22Rv1 (cell line): ENCODE measurements around the gene NPPC.

ENCODE experiments used
- H3K27ac ChIP-seq: fragments of 450-650 bp; 2 replicates; pipeline ENCODE4 v1.5.1; 2017
- ZFX ChIP-seq: fragments of 450-650 bp; IDR thresholded peaks from 2 replicates; pipeline ENCODE4 v1.6.1; 2017; ENCODE audit warnings: antibody characterized with exemption, borderline replicate concordance
- TF ChIP-seq, protein P1 (sequence below): fragments of 450-650 bp; IDR thresholded peaks from 2 replicates; pipeline ENCODE4 v1.5.1; 2017; ENCODE audit warnings: mild to moderate bottlenecking

Gene NPPC

DNA sequence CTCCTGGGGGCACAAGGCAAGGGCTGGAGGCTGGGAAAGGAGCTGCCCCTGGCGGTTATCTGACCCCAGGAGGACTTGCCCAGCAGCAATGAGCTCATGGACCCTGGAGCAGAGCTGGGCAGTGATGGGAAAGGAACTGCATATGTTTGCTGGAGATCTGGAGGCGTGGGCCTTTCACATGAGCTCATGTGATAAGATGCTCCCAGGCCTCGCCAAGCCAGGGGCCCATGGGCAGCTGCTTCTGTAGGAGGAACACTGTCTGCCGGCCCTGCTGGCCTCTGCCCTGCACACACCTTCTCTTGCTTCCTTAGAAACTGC, 9.0 kb upstream of the NPPC start:
- H3K27ac ChIP-seq = no peak overlapping the region
- no peak for TF ChIP-seq ZFX
- TF ChIP-seq, protein P1, sequence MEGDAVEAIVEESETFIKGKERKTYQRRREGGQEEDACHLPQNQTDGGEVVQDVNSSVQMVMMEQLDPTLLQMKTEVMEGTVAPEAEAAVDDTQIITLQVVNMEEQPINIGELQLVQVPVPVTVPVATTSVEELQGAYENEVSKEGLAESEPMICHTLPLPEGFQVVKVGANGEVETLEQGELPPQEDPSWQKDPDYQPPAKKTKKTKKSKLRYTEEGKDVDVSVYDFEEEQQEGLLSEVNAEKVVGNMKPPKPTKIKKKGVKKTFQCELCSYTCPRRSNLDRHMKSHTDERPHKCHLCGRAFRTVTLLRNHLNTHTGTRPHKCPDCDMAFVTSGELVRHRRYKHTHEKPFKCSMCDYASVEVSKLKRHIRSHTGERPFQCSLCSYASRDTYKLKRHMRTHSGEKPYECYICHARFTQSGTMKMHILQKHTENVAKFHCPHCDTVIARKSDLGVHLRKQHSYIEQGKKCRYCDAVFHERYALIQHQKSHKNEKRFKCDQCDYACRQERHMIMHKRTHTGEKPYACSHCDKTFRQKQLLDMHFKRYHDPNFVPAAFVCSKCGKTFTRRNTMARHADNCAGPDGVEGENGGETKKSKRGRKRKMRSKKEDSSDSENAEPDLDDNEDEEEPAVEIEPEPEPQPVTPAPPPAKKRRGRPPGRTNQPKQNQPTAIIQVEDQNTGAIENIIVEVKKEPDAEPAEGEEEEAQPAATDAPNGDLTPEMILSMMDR = no peak

DNA sequence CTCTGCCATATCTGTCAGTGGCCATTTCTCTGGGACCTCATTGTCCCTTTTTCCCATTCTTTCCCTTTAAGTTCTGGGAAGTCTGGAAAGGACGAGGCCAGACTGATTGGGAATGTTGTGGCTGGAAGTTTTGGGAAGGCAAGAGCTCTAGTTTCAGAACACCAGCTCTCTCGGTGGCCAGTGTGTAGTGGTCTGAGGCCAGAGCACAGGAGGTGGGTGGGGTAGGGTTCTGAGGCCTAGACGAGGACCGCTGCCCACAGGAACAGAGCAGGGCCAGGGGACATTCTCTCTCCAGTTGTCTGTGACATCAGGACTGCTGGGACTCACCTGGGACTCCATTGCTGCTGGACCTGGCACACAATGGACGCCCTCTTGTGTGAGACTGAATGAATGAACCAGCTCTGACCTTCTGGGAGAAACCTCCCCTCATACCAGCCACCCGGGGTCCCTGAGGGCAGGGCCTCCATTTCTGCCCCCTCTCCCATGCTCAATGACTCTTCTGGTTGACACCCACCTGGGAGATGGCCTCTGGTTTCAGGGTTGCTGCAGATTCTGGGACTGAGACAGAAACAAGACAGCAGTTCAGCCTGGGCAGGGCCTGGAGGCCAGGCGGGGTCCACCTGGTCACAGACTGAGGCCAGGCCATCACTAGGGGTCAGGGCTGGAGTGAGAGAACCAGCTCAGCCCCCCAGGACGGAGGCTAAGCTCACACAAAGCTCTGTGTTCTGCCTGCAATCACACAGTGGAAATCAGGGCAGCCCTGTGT, 8.4 kb upstream of the NPPC start:
- H3K27ac ChIP-seq = no peak overlapping the region
- no peak for TF ChIP-seq ZFX
- TF ChIP-seq, protein P1 = no peak

DNA sequence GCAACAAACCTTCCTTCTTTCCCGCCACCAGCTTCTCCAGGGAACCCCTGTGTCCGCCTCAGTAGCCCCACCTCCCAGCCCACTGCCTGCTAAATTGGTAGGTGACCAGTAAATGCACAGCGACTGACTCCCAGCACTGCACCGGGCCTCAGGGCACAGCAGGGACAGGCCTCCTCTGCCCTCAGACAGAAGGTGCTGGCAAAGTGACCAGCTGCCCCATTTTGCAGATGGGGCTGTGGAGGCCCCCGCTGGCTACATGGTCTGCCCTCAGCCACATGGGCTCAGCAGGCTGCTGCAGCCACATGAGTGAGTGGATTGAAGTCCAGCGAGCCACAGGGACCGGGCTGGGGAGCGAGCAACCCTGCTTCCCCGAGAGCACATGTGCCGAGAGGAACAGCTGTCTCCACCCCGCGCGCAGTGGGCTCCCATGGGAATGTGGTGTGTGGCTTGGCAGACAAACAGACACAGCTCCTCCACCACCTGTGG, 7.8 kb upstream of the NPPC start:
- no peak for TF ChIP-seq ZFX
- TF ChIP-seq, protein P1 = no peak
- H3K27ac ChIP-seq = no peak overlapping the region

DNA sequence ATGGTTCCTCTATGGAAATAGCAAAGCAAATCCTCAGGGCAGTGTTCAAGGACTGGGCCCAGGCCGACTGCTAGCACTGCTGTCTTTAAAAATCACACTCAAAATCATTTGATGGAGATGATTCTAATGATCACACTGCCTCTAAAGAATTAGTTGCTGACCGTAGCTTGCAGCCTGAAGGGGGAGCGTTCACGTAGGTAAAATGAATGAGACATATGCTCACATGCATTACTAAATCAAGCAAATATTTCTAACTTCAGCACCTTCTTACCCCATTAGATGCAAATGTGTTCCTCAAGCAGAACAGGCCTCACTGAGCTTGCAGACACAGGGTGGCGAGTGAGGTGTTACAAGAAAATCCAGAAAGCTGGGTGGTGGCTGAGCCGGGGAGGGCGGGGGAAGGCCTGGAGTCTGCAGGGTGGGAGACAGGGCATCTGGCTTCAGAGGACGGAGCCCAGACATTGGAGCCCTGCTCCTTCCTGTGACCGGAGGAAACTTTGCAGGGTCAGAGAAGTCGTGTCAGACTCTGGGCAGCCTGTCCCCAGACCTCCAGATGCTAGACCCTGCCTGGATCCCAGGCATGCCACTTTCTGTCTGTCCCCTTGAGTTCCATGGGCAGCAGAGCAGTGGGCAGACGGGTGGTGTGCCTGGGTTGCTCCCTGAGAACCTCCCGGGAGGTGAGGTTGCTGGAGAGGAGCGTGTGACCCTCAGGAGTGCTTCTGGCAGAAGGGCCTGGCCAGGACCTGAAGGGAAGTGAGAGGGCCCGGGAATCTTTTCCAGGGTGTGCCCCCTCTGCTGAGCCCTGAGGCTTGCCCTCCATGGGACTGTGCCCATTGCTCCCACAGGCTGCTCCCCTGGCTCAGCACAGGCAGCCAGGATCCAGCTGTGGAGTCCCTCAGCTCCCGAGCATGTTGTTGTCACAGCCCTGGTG, 7.1 kb upstream of the NPPC start:
- no peak for TF ChIP-seq ZFX
- TF ChIP-seq, protein P1 = no peak
- H3K27ac ChIP-seq = no peak overlapping the region

DNA sequence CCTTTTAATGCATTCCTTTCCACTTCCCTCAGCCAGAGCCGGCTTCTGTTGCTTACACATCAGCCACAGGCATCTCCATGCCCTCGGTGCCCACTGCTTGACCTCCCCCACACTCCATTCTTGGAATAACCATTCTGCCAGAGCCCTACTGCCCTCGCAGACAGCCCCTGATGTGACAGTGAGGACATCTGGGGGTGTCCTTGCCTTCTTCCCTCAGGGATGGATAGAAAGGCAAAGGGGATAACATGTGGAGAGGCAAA, 6.4 kb upstream of the NPPC start:
- no peak overlapping the region for H3K27ac ChIP-seq
- TF ChIP-seq, protein P1 = no peak
- TF ChIP-seq ZFX = no peak

DNA sequence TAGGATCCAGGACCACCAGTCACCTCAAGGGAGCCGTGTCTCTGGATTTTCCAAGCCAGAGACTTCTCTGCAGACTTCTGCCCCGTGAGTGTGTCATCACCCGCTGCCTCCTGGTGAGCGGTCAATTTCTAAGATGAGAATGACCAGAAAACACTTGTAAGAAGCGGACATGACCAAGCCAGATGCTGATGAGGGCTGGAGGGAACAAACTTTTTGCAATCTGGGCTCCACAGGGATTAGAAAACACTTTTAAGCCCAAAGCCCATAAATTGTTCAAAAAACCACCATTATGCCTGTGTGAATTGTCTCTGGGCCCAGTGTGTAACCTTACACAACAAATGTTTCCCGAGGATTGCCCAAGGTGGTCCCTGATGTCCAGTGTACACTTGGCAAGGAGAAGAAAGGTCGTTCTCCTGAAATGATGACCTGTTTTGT, 5.3 kb upstream of the NPPC start:
- TF ChIP-seq, protein P1 = no peak
- TF ChIP-seq ZFX = no peak
- H3K27ac ChIP-seq = no peak overlapping the region

DNA sequence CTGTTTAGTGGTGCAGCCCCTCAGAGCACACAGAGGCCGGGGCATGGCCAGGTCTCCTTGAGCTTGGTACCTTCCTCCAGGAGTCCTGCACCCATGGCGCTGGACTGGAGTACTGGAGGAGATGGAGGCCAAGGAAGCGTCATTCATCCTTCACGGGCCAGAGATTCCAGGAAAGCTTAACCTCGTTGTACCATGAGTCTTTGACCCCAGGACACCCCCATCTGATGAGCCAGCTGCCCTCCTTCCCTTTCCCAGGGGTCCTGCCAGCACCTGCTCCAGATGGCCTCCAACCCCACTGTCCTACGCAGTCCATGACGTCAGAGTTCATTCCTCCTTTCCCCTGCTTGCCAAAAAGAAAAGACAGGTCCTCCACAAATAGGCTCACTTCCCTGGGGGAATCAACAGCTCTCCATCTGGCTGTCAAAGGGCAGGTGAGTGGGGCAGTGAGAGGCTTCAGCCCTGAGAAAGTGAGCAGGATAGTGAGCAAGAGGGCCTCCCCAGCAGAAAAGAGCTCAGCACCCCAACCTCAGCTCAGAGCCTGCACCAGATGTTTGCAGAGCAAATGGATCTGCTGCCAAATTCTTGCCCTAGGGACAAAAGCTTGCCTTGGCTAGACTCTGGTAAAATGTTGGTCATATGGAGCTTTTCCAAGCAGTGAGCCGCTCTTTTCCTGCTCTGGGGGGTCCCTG, 4.5 kb upstream of the NPPC start:
- no peak for TF ChIP-seq ZFX
- TF ChIP-seq, protein P1 = no peak
- no peak overlapping the region for H3K27ac ChIP-seq
